ENCODE data around the gene RAET1L. TPM values are rescaled to one million over a fixed set of nuclear protein-coding genes. Genes with fewer than 3 reads are reported as not detected.

Gene RAET1L
- total RNA-seq, 1 experiment from 2014 or later, result 1.3 TPM

DNA sequence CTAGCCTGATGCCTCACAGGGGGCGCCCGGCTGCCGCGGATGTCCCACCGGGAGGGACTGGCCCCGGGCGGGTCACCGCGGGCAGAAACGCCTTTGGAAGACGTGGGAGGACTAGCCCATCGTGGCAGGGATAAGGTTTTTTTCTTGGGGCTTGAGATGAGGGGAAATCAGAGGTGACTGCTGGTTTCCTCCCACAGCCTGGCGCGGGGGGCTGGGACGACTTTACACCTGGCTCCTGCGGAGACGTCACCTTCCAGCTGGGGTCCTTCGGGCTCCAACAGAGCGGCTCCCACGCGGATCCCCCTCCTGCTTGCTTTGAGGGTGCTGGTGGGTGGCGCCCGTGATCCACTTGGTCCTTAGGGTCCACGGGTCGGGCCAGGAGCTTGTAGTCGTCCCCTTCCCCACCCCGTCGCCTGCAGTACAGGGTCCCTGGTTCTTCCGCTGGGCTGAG is 32.2 kb upstream of the RAET1L start:
- intact Hi-C loops (cut with micrococcal nuclease; ENCODE audit: unreplicated experiment), result no loop called here
- CTCF ChIA-PET, result no interaction called here
- Mint-ChIP-seq H3K27ac (ENCODE audit: unreplicated experiment) (no peak overlapping the region), H3K4me1 (ENCODE audit: low read depth, unreplicated experiment) (no peaks in the 10 kb centered on the region), H3K36me3 (ENCODE audit: insufficient read depth, unreplicated experiment) (no peaks in the 10 kb centered on the region), H3K27me3 (ENCODE audit: unreplicated experiment) (peaks cover 45% of the 10 kb centered on the region), H3K9me3 (ENCODE audit: low read depth, unreplicated experiment) (no peaks in the 10 kb centered on the region), H3K4me3 (ENCODE audit: low read depth, unreplicated experiment) (no peak overlapping the region)
- TF ChIP-seq, protein P1, sequence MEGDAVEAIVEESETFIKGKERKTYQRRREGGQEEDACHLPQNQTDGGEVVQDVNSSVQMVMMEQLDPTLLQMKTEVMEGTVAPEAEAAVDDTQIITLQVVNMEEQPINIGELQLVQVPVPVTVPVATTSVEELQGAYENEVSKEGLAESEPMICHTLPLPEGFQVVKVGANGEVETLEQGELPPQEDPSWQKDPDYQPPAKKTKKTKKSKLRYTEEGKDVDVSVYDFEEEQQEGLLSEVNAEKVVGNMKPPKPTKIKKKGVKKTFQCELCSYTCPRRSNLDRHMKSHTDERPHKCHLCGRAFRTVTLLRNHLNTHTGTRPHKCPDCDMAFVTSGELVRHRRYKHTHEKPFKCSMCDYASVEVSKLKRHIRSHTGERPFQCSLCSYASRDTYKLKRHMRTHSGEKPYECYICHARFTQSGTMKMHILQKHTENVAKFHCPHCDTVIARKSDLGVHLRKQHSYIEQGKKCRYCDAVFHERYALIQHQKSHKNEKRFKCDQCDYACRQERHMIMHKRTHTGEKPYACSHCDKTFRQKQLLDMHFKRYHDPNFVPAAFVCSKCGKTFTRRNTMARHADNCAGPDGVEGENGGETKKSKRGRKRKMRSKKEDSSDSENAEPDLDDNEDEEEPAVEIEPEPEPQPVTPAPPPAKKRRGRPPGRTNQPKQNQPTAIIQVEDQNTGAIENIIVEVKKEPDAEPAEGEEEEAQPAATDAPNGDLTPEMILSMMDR (IDR thresholded peaks at IDR 0.05; ENCODE audit: unreplicated experiment), result no peak
- DNase-seq, result no peak
- BruUV-seq (replicated peaks), result no TSS peak

DNA sequence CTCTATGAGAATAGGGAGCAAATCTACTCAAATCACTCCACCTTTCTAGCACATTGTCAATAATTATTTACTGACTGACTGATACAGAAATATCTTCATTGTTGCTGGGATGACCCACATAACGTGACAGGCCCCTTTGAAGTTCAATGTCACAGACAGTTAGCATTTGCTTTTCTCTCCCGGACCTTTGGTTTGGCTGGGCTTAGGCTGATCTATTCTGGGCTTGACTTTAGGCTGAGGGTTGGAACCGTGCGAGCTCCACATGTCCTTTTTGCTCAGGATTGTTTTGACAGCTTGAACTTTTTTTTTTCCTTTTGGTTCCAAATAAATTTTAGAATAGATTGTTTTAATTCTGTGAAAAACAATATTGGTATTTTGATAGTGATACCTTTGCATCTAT is 31.6 kb upstream of the RAET1L start:
- Mint-ChIP-seq H3K4me1 (ENCODE audit: low read depth, unreplicated experiment) (no peaks in the 10 kb centered on the region), H3K36me3 (ENCODE audit: insufficient read depth, unreplicated experiment) (no peaks in the 10 kb centered on the region), H3K27ac (ENCODE audit: unreplicated experiment) (no peak overlapping the region), H3K4me3 (ENCODE audit: low read depth, unreplicated experiment) (no peak overlapping the region), H3K27me3 (ENCODE audit: unreplicated experiment) (peaks cover 51% of the 10 kb centered on the region), H3K9me3 (ENCODE audit: low read depth, unreplicated experiment) (no peaks in the 10 kb centered on the region)
- no TSS peak for BruUV-seq (replicated peaks)
- CTCF ChIA-PET, result interaction anchor here (0.6 kb wide), 1 partner anchor 14 kb away, joined by 4 read pairs; no protein-coding TSS in a partner anchor
- intact Hi-C loops (cut with micrococcal nuclease; ENCODE audit: unreplicated experiment), result no loop called here
- TF ChIP-seq, protein P1 (IDR thresholded peaks at IDR 0.05; ENCODE audit: unreplicated experiment), result no peak
- no peak for DNase-seq

DNA sequence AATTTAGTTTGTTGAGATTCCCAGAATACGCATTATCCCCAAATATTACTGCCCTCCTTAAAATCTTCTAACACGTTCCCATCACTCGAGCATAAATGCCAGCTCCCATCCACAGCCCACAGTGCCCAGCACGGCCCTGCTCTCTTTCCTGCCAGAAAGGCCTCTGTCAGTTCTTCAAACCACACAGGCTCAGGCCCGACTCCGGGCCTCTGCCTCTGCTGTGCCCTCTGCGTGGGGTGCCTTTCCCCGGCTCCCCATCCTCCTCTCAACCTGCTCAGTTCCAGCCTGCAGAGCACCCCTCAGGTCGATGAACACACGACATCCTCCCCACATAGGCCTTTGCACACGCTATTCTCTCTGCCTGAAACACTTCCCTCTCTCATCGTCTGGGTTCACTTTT is 30.8 kb upstream of the RAET1L start:
- Mint-ChIP-seq H3K9me3 (ENCODE audit: low read depth, unreplicated experiment) (no peaks in the 10 kb centered on the region), H3K4me3 (ENCODE audit: low read depth, unreplicated experiment) (no peak overlapping the region), H3K36me3 (ENCODE audit: insufficient read depth, unreplicated experiment) (no peaks in the 10 kb centered on the region), H3K27ac (ENCODE audit: unreplicated experiment) (no peak overlapping the region), H3K4me1 (ENCODE audit: low read depth, unreplicated experiment) (no peaks in the 10 kb centered on the region), H3K27me3 (ENCODE audit: unreplicated experiment) (peaks cover 59% of the 10 kb centered on the region)
- CTCF ChIA-PET, result no interaction called here
- intact Hi-C loops (cut with micrococcal nuclease; ENCODE audit: unreplicated experiment), result no loop called here
- no TSS peak for BruUV-seq (replicated peaks)
- TF ChIP-seq, protein P1 (IDR thresholded peaks at IDR 0.05; ENCODE audit: unreplicated experiment), result no peak
- DNase-seq, result no peak

DNA sequence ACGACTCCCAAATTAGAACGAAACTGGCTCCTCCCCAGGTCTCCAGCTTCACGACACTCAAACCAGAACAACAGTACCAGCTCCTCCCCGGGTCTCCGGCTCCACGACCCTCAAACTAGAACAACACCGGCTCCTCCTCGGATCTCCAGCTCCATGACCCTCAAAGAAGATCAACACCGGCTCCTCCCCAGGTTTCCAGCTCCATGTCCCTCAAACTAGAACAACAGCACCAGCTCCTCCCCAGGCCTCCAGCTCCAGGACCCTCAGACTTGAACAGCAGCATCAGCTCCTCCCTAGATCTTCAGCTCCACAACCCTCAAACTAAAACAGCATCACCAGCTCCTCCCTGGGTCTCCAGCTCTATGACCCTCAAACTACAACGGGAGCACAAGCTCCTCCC is 29.8 kb upstream of the RAET1L start:
- CTCF ChIA-PET, result no interaction called here
- Mint-ChIP-seq H3K27me3 (ENCODE audit: unreplicated experiment) (peaks cover 68% of the 10 kb centered on the region), H3K27ac (ENCODE audit: unreplicated experiment) (no peak overlapping the region), H3K4me3 (ENCODE audit: low read depth, unreplicated experiment) (no peak overlapping the region), H3K9me3 (ENCODE audit: low read depth, unreplicated experiment) (no peaks in the 10 kb centered on the region), H3K36me3 (ENCODE audit: insufficient read depth, unreplicated experiment) (no peaks in the 10 kb centered on the region), H3K4me1 (ENCODE audit: low read depth, unreplicated experiment) (no peaks in the 10 kb centered on the region)
- TF ChIP-seq, protein P1 (IDR thresholded peaks at IDR 0.05; ENCODE audit: unreplicated experiment), result no peak
- intact Hi-C loops (cut with micrococcal nuclease; ENCODE audit: unreplicated experiment), result no loop called here
- no TSS peak for BruUV-seq (replicated peaks)
- DNase-seq, result no peak

All from Calu3 (cell line).